H1 (cell line): ENCODE results near the gene ARHGEF26. TPM values are rescaled to one million over a fixed set of nuclear protein-coding genes. Genes with fewer than 3 reads are reported as not detected.

Source experiments
- BCL11A ChIP-seq, 2 experiments: IDR thresholded peaks; one replicate each; pipeline ENCODE4 v1.6.1; 2011; ENCODE audit warnings: low read depth in 2 of 2, low read length in 2 of 2, mild to moderate bottlenecking in 2 of 2
- CBX5 ChIP-seq: fragments of 300-800, 300-1000 bp; sonication (generic); IDR thresholded peaks from 2 replicates; pipeline ENCODE4 v1.7.1; 2016; ENCODE audit warnings: antibody characterized with exemption, low read length, low read depth
- CREB1 ChIP-seq: IDR thresholded peaks from 2 replicates; pipeline ENCODE4 v1.6.1; 2012; ENCODE audit warnings: inconsistent platforms
- HDAC2 ChIP-seq, 2 experiments: fragments of 300-600 bp in 1 of 2; sonication (generic) in 1 of 2; IDR thresholded peaks; 2 replicates each; pipeline ENCODE4 v1.6.1; 2011 to 2012; ENCODE audit warnings: low read depth in 2 of 2, low read length in 2 of 2, mild to moderate bottlenecking in 2 of 2, moderate library complexity in 2 of 2, borderline replicate concordance in 1 of 2, inconsistent platforms in 1 of 2
- POU5F1 ChIP-seq: IDR thresholded peaks from 2 replicates; pipeline ENCODE4 v1.6.1; 2011; ENCODE audit warnings: low read depth, mild to moderate bottlenecking, low read length, moderate library complexity
- RAD21 ChIP-seq, 2 experiments: IDR thresholded peaks in 1 of 2; conservative IDR thresholded peaks in 1 of 2; 2 replicates each; pipeline ENCODE4 v1.6.1; 2011; ENCODE audit warnings: low read depth in 2 of 2, low read length in 2 of 2, improper control_type of control experiment in 1 of 2, inconsistent platforms in 1 of 2, mild to moderate bottlenecking in 1 of 2, moderate library complexity in 1 of 2
- TBP ChIP-seq: IDR thresholded peaks from 2 replicates; pipeline ENCODE4 v1.6.1; 2011; ENCODE audit warnings: low read depth, low read length, improper control_type of control experiment
- polyA plus RNA-seq, 7 experiments: library from polyadenylated mRNA; depleted of rRNA in 3 of 7; stranded (reverse) in 5 of 7; unstranded in 2 of 7; fragments of >200 nt in 5 of 7; fragments of 200-250 nt in 2 of 7; gene quantifications; 1 replicate in 5 of 7; 2 replicates in 1 of 7; 4 replicates in 1 of 7; pipeline versions ENCODE4 v1.2.1 to v1.2.3, GENCODE V29; 2011 to 2013; ENCODE audit warnings: missing spikeins in 2 of 7, mixed read lengths in 2 of 7
- total RNA-seq: library from RNA; stranded (reverse); fragmentation: NEBNext Ultra II Directional; extraction: Animal tissue kit (Norgen Biotek cat#: 25700); gene quantifications from 2 replicates; pipeline ENCODE4 v1.2.1, GENCODE V29; 2021

The ARHGEF26 gene
- total and polyA plus RNA-seq, 2 of the 8 experiments (the other 6 are each of a cell fraction or from before 2014, with no cell fraction given): 3.1 to 15.6 TPM

DNA sequence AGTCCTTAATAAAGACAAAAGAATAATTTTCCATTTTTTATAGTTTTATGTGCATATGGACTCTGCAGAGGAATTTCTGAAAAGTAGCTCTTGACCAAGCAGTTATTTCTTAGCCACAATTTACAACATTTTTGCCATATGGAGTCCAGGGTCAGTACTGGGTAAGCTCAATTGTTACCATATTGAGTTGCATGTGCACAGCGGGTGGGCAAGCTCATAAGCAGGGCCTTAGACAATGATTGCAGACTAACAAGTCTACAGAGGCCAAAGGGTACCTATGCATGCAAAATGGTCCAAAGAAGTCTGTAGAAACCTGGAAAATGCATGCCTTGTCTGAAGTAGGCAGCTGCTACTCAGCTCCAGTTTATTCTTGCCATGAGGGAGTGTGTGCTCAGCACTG lies 19.0 kb upstream of the ARHGEF26 start (continued):
- TF ChIP-seq POU5F1 (no peak), CREB1 (no peak), BCL11A (IDR thresholded peaks at IDR 0.05; ENCODE audit: low read depth in 2 of 2, low read length in 2 of 2) (no peak), RAD21 (IDR thresholded peaks at IDR 0.05 in 1 of 2, conservative IDR thresholded peaks at IDR 0.05 in 1 of 2; ENCODE audit: low read depth in 2 of 2, low read length in 2 of 2) (no peak), CBX5 (no peak), HDAC2 (IDR thresholded peaks at IDR 0.05; ENCODE audit: borderline replicate concordance in 1 of 2, low read depth in 2 of 2, low read length in 2 of 2) (no peak), TBP (no peak)
